NT2/D1 (cell line): Measurements from ENCODE around the gene RBMS3.

Experiments
- SUZ12 ChIP-seq: IDR thresholded peaks from 2 replicates; pipeline ENCODE4 v1.6.1; 2011; ENCODE audit not compliant: insufficient read length, insufficient read depth; ENCODE audit errors: extremely low read depth
- ZNF274 ChIP-seq: IDR thresholded peaks from 2 replicates; pipeline ENCODE4 v1.6.1; 2011; ENCODE audit warnings: mild to moderate bottlenecking, low read depth, low read length

DNA sequence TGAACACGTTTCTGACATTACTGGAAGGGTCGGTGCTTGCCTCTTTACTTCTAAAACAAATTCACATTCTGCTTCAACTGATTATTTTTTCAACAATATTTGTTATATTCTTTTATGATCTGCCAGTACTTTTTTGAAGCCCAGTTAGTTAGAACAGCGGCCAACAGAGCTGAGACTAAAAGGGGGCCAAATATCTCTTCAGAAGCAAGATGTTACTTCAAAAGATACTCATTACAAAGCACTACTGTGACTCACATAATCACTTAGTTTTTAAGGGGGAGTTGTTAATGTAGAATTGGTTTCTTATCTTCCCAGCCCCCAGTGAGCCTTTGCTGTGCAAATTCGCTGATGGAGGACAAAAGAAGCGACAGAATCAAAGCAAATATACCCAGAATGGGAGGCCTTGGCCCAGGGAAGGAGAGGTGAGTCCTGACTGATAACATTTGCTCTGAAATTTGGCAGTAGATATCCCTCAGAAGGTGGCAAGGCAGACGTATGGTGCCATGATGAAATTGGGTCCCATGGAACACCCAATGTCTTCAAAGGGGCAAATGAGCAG lies 587.8 kb downstream of the RBMS3 start:
- TF ChIP-seq ZNF274 (no peak), SUZ12 (no peak)
